ENCODE data around the gene ZNF148.

ZNF148 gene

GRCh38 chr3:125189378-125190165, 185.6 kb downstream of the ZNF148 start:
- Histone ChIP-seq H3K27me3 (ENCODE audit: control insufficient read depth, low read length) (peaks cover 17% of the 10 kb centered on the region), H3K36me3 (ENCODE audit: control insufficient read depth, low read length) (no peaks in the 10 kb centered on the region), H3K27ac (ENCODE audit: low read depth, low read length) (no peak overlapping the region), H4K20me1 (ENCODE audit: control insufficient read depth, insufficient read depth, low read depth, low read length) (no peaks in the 10 kb centered on the region), H3K9me2 (replicated peaks; ENCODE audit: control insufficient read depth, low read length) (no peaks in the 10 kb centered on the region), H3K4me3 (ENCODE audit: low read length) (no peak overlapping the region), H3K79me2 (ENCODE audit: control insufficient read depth, low read length) (no peaks in the 10 kb centered on the region), H3K9me3 (ENCODE audit: control insufficient read depth, insufficient read depth, low read length) (no peaks in the 10 kb centered on the region), H3K4me2 (ENCODE audit: low read length) (no peak overlapping the region), H3K4me1 (ENCODE audit: control insufficient read depth, low read length) (0 out of 2 replicates have a peak, but pooled peaks cover 3% of the 10 kb centered on the region), H3F3A (ENCODE audit: control insufficient read depth, insufficient read depth) (no peaks in the 10 kb centered on the region)
- TF ChIP-seq, protein P1, sequence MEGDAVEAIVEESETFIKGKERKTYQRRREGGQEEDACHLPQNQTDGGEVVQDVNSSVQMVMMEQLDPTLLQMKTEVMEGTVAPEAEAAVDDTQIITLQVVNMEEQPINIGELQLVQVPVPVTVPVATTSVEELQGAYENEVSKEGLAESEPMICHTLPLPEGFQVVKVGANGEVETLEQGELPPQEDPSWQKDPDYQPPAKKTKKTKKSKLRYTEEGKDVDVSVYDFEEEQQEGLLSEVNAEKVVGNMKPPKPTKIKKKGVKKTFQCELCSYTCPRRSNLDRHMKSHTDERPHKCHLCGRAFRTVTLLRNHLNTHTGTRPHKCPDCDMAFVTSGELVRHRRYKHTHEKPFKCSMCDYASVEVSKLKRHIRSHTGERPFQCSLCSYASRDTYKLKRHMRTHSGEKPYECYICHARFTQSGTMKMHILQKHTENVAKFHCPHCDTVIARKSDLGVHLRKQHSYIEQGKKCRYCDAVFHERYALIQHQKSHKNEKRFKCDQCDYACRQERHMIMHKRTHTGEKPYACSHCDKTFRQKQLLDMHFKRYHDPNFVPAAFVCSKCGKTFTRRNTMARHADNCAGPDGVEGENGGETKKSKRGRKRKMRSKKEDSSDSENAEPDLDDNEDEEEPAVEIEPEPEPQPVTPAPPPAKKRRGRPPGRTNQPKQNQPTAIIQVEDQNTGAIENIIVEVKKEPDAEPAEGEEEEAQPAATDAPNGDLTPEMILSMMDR (IDR thresholded peaks at IDR 0.05; ENCODE audit: low read depth, low read length, poor library complexity, severe bottlenecking), result no peak
- TF ChIP-seq EZH2phosphoT487 (IDR thresholded peaks at IDR 0.05; ENCODE audit: borderline replicate concordance, low read length), result no peak

DNA sequence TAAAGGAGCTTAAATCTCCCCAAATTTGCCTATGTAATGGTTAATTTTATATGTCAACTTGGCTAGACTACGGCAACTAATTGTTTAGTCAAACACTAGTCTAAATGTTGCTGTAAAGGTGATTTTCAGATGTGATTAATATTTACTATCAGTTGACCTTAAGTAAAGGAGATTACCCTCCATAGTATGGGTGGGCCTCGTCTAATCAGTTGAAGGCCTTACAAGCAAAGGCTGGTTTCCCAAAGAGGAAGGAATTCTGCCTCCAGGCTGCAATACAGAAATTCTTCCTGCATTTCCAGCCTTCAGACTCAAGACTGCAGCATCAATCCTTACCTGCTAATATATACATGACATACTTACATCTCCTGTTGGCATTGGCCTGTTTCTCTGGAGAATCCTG, 186.2 kb downstream of the ZNF148 start:
- no peaks in the 10 kb centered on the region for H3F3A ChIP-seq (ENCODE audit: control insufficient read depth, insufficient read depth)
- H3K27ac ChIP-seq (ENCODE audit: low read depth, low read length), result no peak overlapping the region
- peaks cover 17% of the 10 kb centered on the region for H3K27me3 ChIP-seq (ENCODE audit: control insufficient read depth, low read length)
- no peak overlapping the region for H3K4me3 ChIP-seq (ENCODE audit: low read length)
- no peaks in the 10 kb centered on the region for H4K20me1 ChIP-seq (ENCODE audit: control insufficient read depth, insufficient read depth, low read depth, low read length)
- no peaks in the 10 kb centered on the region for H3K36me3 ChIP-seq (ENCODE audit: control insufficient read depth, low read length)
- 0 out of 2 replicates have a peak, but pooled peaks cover 3% of the 10 kb centered on the region for H3K4me1 ChIP-seq (ENCODE audit: control insufficient read depth, low read length)
- H3K9me2 ChIP-seq (replicated peaks; ENCODE audit: control insufficient read depth, low read length), result no peaks in the 10 kb centered on the region
- H3K79me2 ChIP-seq (ENCODE audit: control insufficient read depth, low read length), result no peaks in the 10 kb centered on the region
- H3K4me2 ChIP-seq (ENCODE audit: low read length), result no peak overlapping the region
- no peaks in the 10 kb centered on the region for H3K9me3 ChIP-seq (ENCODE audit: control insufficient read depth, insufficient read depth, low read length)
- TF ChIP-seq, protein P1 (IDR thresholded peaks at IDR 0.05; ENCODE audit: low read depth, low read length, poor library complexity, severe bottlenecking), result no peak

GRCh38 chr3:125187599-125187910, 187.6 kb downstream of the ZNF148 start:
- H3K9me3 ChIP-seq (ENCODE audit: control insufficient read depth, insufficient read depth, low read length), result no peaks in the 10 kb centered on the region
- no peak overlapping the region for H3K4me2 ChIP-seq (ENCODE audit: low read length)
- H3K27me3 ChIP-seq (ENCODE audit: control insufficient read depth, low read length), result peaks cover 7% of the 10 kb centered on the region
- TF ChIP-seq, protein P1 (IDR thresholded peaks at IDR 0.05; ENCODE audit: low read depth, low read length, poor library complexity, severe bottlenecking), result no peak
- H3K36me3 ChIP-seq (ENCODE audit: control insufficient read depth, low read length), result no peaks in the 10 kb centered on the region
- H3K79me2 ChIP-seq (ENCODE audit: control insufficient read depth, low read length), result no peaks in the 10 kb centered on the region
- H3K27ac ChIP-seq (ENCODE audit: low read depth, low read length), result no peak overlapping the region
- H3F3A ChIP-seq (ENCODE audit: control insufficient read depth, insufficient read depth), result no peaks in the 10 kb centered on the region
- H3K4me3 ChIP-seq (ENCODE audit: low read length), result no peak overlapping the region
- H3K4me1 ChIP-seq (ENCODE audit: control insufficient read depth, low read length), result 0 out of 2 replicates have a peak, but pooled peaks cover 3% of the 10 kb centered on the region
- H4K20me1 ChIP-seq (ENCODE audit: control insufficient read depth, insufficient read depth, low read depth, low read length), result no peaks in the 10 kb centered on the region
- no peaks in the 10 kb centered on the region for H3K9me2 ChIP-seq (replicated peaks; ENCODE audit: control insufficient read depth, low read length)

Measured in DOHH2 (cell line).